Hematopoietic multipotent progenitor cell treated with erythropoietin and hydrocortisone succinate and interleukin-3 and kit ligand, for 8 days (in vitro differentiated cells): ENCODE data around the gene C1orf216.
"Not testable (repeated sequence)": the region's sequence is repeated elsewhere in the genome, so short reads cannot be mapped to it uniquely, and the experiment has no call there.

Experiments
- DNase-seq: peaks from one replicate; pipeline ENCODE4 v3.0.0-alpha.2; 2015

The C1orf216 gene

DNA sequence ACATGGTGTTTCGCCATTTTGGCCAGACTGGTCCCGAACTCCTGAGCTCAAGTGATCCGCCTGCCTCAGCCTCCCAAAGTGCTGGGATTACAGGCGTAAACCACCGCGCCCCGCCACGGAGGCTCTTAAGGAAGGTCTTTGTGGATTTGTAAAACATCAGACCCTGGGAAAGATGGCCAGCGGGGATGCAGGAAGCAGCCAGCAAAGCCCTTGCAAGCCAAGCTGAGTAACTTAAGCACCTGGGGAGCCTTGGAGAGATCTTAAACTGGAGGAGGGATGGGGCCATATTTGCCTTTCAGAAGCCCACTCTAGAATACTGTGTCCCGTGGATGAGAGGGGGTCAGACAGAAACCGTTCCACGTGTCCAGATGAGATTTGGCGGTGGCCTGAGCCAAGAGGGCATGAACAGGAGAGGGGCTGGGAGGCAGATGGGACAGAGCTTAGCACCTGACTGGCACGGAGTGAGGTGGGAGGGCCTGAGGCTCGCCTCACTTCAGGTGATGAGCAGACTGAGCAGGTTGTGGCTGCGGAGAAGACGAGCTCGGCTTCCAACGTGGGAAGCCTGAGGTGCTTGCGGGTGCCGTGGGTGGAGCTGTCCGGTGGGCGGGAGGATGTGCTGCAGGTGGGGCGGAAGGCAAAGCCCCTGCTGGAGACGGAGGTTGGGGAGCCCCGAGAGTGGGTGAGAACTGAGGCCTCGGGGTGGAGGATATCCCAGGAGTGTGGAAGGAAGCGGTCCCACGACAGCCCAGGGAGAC is 11.7 kb downstream of the C1orf216 start:
- DNase-seq, result no peak

DNA sequence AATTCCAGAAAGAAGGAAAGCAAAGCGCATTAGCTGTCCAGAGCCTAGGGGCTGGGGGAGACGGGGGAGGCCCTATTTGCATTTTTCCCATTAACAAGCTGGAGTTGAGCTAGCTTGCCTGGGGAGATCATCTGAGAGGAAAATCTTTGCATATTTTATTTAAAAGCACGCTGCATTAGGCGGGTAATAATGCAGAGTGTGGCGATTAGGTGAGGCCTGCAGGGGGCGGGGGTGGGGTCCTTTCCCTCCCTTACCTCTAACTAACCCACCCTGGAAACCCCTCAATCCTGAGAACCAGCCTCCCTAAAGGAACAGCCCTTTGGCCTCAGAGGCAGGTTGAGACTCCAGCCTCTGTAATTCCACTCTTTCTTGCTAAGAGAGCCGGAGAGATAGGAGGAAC is 16.2 kb downstream of the C1orf216 start:
- DNase-seq, result no peak

DNA sequence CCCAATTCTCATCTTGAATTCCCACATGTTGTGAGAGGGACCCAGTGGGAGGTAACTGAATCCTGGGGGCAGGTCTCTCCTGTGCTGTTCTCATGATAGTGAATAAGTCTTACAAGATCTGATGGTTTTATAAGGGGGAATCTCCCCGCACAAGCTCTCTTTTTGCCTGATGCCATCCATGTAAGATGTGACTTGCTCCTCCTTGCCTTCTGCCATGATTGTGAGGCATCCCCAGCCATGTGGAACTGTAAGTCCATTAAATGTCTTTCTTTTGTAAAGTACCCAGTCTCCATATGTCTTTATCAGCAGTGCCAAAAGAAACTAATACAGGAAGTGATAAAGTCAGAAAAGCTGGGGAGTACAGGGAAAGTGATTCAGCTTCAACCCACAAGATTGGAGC is 19.5 kb downstream of the C1orf216 start:
- not testable (repeated sequence) for DNase-seq

DNA sequence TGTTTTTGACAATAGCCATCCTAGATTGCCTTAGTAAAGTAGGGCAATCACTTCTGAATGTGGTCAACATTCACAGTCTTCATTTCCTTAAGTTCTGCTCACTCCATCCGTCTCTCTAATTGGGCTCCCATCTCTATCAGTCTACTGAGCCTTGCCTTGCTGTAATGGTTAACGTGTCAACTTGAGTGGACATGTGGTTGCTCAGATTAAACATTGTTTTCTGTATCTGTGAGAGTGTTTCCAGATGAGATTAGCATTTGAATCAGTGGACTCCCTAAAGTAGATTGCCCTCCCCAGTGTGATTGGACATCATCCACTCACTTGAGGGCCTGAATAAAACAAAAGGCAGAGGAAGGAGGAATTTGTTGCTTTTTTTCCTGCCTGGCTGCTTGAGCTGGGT is 26.4 kb downstream of the C1orf216 start:
- no peak for DNase-seq

DNA sequence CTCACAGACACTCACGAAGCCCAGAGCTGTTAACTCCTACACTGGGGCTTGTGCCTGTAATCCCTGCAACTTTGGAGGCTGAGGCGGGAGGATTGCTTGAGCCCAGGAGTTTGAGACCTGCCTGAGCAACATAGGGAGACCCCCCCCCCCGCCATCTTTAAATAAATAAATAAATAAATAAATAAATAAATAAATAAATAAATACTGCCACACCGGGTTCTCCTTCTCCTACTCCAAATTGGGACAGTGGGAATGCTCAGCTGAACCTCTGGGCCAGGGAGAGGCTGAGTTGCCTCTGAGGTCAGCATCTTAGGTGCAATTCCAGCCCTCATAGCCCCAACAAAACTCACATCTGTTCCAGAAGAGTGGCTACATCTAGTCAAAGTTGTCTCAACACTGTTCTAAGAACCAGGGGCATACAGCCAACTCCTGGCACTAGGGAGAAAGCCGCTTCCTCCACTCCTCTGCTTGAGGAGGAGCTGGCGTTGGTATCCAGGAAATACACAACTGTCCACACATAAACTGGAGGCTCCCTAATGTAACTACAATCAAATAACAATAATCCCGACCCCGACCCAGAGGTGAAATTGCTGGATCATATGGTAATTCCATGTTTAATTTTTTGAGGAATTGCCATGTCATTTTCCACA is 27.0 kb downstream of the C1orf216 start:
- DNase-seq, result no peak

DNA sequence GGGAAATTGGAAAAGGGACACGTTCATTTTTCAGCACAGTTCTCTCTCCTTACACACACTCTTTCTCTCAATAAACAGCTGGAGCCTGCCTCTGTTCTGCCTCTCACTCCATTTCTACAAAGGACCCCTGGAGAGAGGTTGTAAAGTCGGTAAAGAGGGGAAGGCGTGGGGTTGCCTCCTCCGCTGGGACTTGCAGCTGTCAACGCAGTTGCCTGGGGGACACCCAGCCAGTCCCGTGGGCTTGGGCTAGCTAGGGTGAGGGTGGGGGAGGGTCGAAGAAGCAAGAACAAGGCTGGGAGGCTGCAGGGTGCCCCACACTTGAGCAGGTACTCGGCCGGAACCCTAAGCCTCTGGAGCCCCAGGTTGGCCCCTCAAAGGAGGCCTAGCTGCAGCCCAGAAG is 27.6 kb downstream of the C1orf216 start:
- no peak for DNase-seq

DNA sequence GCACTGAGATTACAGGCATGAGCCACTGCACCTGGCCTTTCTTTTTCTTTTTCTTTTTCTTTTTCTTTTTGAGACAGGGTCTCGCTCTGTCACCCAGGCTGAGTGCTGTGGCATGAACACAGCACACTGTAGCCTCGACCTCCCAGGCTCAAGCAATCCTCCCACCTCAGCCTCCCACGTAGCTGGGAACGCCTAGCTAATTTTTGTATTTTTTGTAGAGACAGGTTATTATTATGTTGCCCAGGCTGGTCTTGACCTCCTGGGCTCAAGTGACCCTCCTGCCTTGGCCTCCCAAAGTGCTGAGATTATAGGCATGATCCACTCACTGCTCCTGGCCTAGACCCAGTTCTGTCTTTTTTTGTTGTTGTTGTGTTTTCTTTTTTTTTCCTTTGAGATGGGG is 28.6 kb downstream of the C1orf216 start:
- DNase-seq, result not testable (repeated sequence)

DNA sequence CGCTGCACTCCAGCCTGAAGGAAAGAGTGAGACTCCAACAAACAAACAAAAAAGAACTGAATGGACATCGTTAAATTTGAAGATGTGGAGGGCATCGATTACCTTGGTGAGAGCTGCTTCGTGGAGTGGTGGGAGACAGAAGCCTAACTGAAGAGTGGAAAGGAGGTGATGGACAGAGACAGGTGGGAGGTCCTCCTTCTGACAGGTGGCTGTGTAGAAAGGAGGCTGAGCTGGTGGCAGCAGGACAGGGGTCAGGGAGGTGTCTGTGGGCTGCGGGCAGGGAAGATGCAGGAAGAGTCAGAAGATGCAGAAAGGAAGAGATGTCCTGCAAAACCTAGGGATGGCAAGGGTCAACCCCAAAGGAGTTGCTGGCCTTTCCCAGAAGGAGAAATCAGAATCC is 30.5 kb downstream of the C1orf216 start:
- no peak for DNase-seq

DNA sequence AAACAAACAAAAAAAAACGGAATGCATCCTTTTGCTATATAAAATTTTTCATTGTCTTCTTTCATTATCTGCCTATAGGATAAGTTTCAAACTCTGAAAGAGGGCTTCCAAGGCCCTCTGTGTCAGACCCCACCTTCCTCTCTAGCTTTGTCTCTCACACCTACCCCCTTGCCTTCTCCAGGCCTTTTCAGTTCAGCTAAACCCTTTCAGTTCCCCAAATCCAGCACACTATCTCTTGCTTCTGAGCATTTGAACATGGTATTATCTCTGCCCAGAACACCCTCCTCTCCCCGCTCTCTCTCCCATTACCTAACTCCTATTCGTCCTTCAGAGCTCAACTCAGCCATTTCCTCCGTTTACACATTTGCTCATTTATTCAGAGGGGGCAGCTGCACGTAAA is 35.7 kb downstream of the C1orf216 start:
- no peak for DNase-seq

DNA sequence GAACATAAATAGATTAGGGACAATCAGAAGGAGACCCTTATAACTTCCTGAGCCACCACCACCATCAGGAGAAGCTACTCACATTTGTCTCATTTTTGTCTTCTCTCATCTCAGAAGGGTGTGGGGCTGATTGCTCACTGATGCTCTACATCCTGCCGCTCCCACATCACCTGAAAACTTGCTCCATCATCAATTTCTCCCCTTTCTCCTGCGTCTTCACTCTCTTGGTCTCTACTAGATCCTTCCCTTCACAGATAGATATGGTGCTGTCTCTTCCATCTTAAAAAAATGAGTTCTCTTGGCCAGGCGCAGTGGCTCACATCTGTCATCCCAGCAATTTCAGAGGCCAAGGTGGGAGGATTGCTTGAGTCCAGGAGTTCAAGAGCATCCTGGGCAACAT is 38.4 kb downstream of the C1orf216 start:
- DNase-seq, result no peak

DNA sequence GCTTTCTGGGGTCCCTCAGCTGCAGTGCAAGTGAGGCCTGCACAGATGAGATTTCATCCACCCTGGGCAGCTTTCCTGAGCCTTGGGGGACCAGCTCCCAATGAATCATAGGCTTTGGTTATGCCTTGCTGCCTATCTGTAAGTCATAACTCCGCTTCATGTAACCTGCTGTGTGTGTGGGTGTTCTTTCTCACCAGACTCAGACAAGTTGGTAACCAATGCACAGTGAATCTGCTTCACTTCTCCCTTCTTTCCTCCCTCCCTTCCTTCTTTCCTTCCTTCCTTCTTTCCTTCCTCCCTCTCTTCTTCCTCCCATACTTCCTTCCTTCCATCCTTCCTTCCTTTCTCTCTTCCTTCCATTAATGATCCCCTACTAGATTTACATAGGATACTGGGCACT is 42.9 kb downstream of the C1orf216 start:
- DNase-seq, result no peak

DNA sequence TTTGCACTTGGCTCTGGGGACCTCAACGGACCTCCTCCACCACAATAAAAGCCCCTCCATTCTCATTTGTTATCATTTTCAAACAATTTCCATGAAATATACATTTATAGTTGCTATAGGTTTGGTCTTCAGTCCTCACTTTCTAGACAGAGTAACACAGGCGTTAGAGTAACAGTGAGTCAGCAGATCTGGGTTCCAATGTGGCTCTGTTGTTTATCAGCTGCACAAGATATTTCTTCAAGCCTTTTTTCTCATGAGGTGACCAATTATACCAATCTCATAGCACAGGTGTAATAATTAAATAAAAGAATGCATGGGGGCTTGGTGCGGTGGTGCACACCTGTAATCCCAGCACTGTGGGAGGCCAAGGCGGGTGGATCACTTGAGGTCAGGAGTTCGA is 44.6 kb downstream of the C1orf216 start:
- peak; percentile 70 for DNase-seq

DNA sequence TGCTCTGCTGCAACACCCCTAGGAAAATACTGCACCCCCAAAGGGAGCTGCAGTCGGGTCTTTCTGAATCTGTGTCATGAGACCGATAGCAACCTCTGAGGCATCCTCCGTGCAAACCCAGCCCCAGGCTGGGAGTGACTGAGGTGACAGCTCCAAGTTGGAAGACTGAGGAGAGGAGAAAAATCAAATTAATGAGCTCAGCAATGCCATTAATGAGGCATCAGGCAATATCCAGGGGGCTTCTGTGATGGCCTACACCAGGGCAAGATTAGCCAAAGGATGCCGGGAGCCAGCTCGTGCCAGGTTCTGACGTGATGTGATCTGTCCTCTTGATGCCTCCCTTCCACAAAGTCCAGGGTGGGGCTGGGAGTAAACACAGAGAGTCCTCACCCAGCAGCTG is 46.6 kb downstream of the C1orf216 start:
- no peak for DNase-seq

DNA sequence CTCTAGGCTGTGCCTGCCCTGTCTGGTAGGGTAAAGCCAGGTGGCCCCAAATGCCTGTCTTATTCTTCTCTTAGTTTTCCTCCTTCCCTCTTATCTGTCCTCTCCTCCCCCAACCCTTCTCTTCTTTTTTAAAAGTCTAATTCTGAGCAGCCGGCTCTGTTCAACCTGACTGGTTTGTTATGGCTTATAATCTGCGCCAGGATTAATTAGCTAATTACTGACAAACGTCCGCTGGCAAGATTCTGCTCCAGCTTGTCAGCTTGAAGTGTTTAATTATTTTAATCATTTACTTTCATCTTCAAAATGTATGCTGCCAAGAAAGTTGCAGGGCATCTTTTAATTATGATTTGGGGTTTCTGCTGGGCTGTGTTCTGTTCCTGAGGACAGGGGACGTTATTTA is 50.2 kb downstream of the C1orf216 start:
- no peak for DNase-seq

DNA sequence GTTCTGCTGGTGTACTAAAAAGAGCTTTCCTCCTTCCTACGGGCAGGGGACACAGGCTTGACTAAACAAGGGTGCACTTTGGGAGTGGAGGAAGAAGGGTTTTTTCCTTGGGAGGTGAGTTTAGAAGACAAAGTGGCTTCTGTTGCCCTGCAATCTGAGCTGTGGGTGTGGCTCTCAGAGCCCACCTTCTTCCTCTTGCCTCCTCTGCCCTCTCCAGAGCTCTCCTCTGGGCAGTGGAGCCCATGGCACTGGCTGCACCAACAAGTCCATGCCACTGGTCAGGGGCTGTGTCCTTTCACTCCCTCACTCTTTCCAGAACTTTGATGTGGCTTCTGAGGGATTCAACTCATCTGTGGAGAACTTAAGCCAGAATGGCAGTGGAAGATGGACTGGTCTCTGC is 51.8 kb downstream of the C1orf216 start:
- no peak for DNase-seq

DNA sequence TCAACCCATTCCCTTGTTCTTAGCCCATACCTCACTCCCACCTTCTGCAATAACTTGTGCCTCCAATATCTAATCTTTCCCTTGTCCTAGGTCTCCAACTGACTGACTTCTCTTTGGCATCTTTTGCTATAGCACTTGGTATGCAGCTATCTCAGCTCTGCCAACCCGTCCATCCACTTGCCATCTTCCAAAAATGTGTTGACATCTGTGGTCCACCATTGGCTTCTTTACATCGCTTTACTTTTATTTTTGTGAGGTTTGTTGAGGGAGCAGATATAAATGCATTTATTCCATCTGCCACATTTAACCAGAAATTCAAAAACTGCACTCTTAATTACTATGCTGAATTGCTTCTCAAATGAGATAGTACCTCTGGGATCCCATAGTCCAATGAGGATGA is 52.5 kb downstream of the C1orf216 start:
- no peak for DNase-seq
